Measurements from ENCODE around the gene RAB3D. TPM values are rescaled to one million over a fixed set of nuclear protein-coding genes. Genes with fewer than 3 reads are reported as not detected.

The RAB3D gene
- total and polyA plus RNA-seq, 2 of the 4 experiments (the other 2 are of a cell fraction), result 4.8 to 5.5 TPM

GRCh38 chr19:11338121-11338520, 1.3 kb downstream of the RAB3D start:
- Histone ChIP-seq H2AK9ac (replicated peaks; ENCODE audit: low read depth, low read length, poor library complexity) (peak overlapping the region; percentile 22), H3K9me3 (ENCODE audit: control insufficient read depth, insufficient read depth, low read length) (no peaks in the 10 kb centered on the region), H2AFZ (replicated peaks; ENCODE audit: low read length, poor library complexity) (peak overlapping the region; percentile 32), H2BK120ac (ENCODE audit: low read depth, low read length) (no peak overlapping the region), H3K36me3 (ENCODE audit: control insufficient read depth, insufficient read depth, low read length) (peaks cover 22% of the 10 kb centered on the region), H2BK5ac (ENCODE audit: low read depth, low read length, poor library complexity, severe bottlenecking) (no peak overlapping the region), H3K27ac (ENCODE audit: insufficient read depth, low read length) (no peak overlapping the region), H3K4me2 (ENCODE audit: low read depth, low read length) (no peak overlapping the region; the same call in 1 of the 2 replicates), H4K20me1 (ENCODE audit: insufficient read depth, low read length) (no peaks in the 10 kb centered on the region), H4K8ac (ENCODE audit: low read depth in 2 of 2, low read length in 2 of 2) (no peak overlapping the region), H3K56ac (ENCODE audit: extremely low read depth, insufficient read depth, low read length) (no peak overlapping the region), H3K9ac (ENCODE audit: low read depth, low read length) (no peak overlapping the region), H2BK20ac (ENCODE audit: low read depth, low read length) (no peak overlapping the region), H3K79me1 (ENCODE audit: low read depth in 1 of 2, low read length in 2 of 2) (peaks cover 0 to 15% of the 10 kb centered on the region in 2 experiments; a peak in 3 of 4 replicates), H3K27me3 (ENCODE audit: control insufficient read depth, insufficient read depth, low read length) (no peaks in the 10 kb centered on the region), H3K9me1 (ENCODE audit: insufficient read depth, low read length) (peaks cover 8% of the 10 kb centered on the region), H3K4me1 (ENCODE audit: control insufficient read depth, insufficient read depth, low read length) (peaks cover 8% of the 10 kb centered on the region), H4K91ac (ENCODE audit: insufficient read depth, low read depth, low read length) (no peak overlapping the region), H3K4ac (ENCODE audit: low read depth, low read length) (no peak overlapping the region), H3K14ac (replicated peaks; ENCODE audit: low read depth, low read length) (no peak overlapping the region), H2AK5ac (ENCODE audit: low read depth, low read length) (no peak overlapping the region; the same call in 1 of the 2 replicates), H2BK15ac (ENCODE audit: low read depth, low read length) (no peak overlapping the region), H3K4me3 (ENCODE audit: insufficient read depth, low read depth, low read length) (no peak overlapping the region), H3K18ac (ENCODE audit: low read depth, low read length) (no peak overlapping the region), H3K23ac (ENCODE audit: low read depth, low read length) (no peak overlapping the region), H4K5ac (ENCODE audit: low read depth, low read length) (no peak overlapping the region)
- BruUV-seq (replicated peaks), result no TSS peak
- in situ Hi-C loops (cut with MboI; ENCODE audit: low sequenced_read_pairs), result no loop called here
- no peak for TF ChIP-seq CHD1 (IDR thresholded peaks at IDR 0.05; ENCODE audit: low read depth, low read length)
- TF ChIP-seq POLR2A (IDR thresholded peaks at IDR 0.05; ENCODE audit: low read depth, low read length), result no peak
- no peak for TF ChIP-seq MAFK (IDR thresholded peaks at IDR 0.05; ENCODE audit: low read depth, low read length)
- TF ChIP-seq MXI1 (IDR thresholded peaks at IDR 0.05; ENCODE audit: borderline replicate concordance, low read depth, low read length), result no peak
- TF ChIP-seq MAZ (IDR thresholded peaks at IDR 0.05; ENCODE audit: borderline replicate concordance, low read depth, low read length), result no peak
- no peak for TF ChIP-seq CTCF (conservative IDR thresholded peaks at IDR 0.05; ENCODE audit: low read depth, low read length)
- TF ChIP-seq RFX5 (IDR thresholded peaks at IDR 0.05; ENCODE audit: low read depth, low read length), result no peak
- TF ChIP-seq USF2 (IDR thresholded peaks at IDR 0.05; ENCODE audit: low read depth, low read length), result no peak
- TF ChIP-seq BHLHE40 (IDR thresholded peaks at IDR 0.05; ENCODE audit: low read depth, low read length), result no peak
- no peak for TF ChIP-seq FOS (IDR thresholded peaks at IDR 0.05; ENCODE audit: low read depth, low read length)
- no peak for ATAC-seq (ENCODE audit: low read depth)
- ChIA-PET CTCF (interaction anchor here (0.6 kb wide), 1 partner anchor 221 kb away, joined by 3 read pairs; no protein-coding TSS in a partner anchor), POLR2A (ENCODE audit: unreplicated experiment) (interaction anchor here (0.6 kb wide), 1 partner anchor 25 kb away, joined by 3 read pairs; no protein-coding TSS in a partner anchor)
- intact Hi-C loops (cut with micrococcal nuclease), result loop anchor here (2.0 kb wide), 1 partner anchor 43 kb away; no protein-coding TSS in a partner anchor
- WGBS, 2 experiments (ENCODE audit: extremely low coverage in 2 of 2, insufficient read length in 1 of 2), result 80% methylated on average over 4 of the region's 7 CpGs; no CpG with 5 or more reads in 1 of the 2 experiments
- dilution Hi-C loops (cut with HindIII; ENCODE audit: low sequenced_read_pairs, unreplicated experiment), result no loop called here
- DNase-seq, result no peak
